Upper lobe of left lung (tissue), 4 donors: ENCODE measurements around the gene STAT5B.
"Not testable (repeated sequence)": the region's sequence is repeated elsewhere in the genome, so short reads cannot be mapped to it uniquely, and the experiment has no call there.

Experiments
- POLR2A ChIP-seq, 4 donors: fragments of 450-650 bp; IDR thresholded peaks; one replicate each; pipeline ENCODE4 v1.5.1; 2016 to 2017; ENCODE audit warnings: antibody characterized with exemption in 4 of 4, mild to moderate bottlenecking in 2 of 4
- TF ChIP-seq, protein P1 (sequence below), 6 experiments: fragments of 450-650 bp in 4 of 6; fragments of 200-600 bp in 2 of 6; sonication (generic) in 2 of 6; IDR thresholded peaks; one replicate each; pipeline ENCODE4 v1.5.1; 2016 to 2019; ENCODE audit warnings: antibody characterized with exemption in 6 of 6

DNA sequence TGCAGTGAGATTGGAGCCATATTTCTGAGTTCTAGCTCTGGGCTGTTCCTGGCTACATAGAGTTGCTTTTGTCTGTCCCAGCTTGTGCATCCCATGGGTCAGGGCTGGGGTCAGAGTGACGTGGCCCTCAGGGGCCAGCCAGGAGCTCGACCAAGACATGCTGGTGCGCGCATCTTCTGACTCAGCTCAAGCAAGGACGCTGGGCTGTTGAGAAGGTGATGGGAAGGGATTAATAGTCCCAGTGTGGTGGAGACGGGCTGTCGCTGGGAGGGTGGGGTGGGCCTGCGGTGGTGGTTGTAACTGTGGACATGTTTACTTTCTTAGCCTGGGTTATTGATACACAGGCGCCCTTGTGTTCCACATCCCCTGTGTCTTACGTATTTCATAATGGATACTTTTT, 21.6 kb upstream of the STAT5B start:
- TF ChIP-seq, protein P1, sequence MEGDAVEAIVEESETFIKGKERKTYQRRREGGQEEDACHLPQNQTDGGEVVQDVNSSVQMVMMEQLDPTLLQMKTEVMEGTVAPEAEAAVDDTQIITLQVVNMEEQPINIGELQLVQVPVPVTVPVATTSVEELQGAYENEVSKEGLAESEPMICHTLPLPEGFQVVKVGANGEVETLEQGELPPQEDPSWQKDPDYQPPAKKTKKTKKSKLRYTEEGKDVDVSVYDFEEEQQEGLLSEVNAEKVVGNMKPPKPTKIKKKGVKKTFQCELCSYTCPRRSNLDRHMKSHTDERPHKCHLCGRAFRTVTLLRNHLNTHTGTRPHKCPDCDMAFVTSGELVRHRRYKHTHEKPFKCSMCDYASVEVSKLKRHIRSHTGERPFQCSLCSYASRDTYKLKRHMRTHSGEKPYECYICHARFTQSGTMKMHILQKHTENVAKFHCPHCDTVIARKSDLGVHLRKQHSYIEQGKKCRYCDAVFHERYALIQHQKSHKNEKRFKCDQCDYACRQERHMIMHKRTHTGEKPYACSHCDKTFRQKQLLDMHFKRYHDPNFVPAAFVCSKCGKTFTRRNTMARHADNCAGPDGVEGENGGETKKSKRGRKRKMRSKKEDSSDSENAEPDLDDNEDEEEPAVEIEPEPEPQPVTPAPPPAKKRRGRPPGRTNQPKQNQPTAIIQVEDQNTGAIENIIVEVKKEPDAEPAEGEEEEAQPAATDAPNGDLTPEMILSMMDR (IDR thresholded peaks at IDR 0.05), result not testable (repeated sequence)
- TF ChIP-seq POLR2A (IDR thresholded peaks at IDR 0.05), result not testable (repeated sequence)
